Panc1 (cell line): ENCODE results near the gene TMCO1. TPM values are rescaled to one million over a fixed set of nuclear protein-coding genes. Genes with fewer than 3 reads are reported as not detected.

Source experiments
- ATAC-seq: fragments of 200-7000 bp; cut with Tn5 transposase; 2 replicates; pipeline ENCODE4 v1.9.1; 2020; ENCODE audit warnings: mild to moderate bottlenecking, moderate library complexity
- BruUV-seq: library from RNA; stranded (reverse); fragments of 400-500 nt; replicated peaks from 2 replicates; lab custom pipeline; 2021; lab: Mats Ljungman, UMichigan
- CTCF ChIA-PET: fragments of 300-600 bp; sonication (Branson Sonifier 250); formaldehyde crosslinking; loops from one replicate; lab custom pipeline; 2022; ENCODE audit warnings: antibody characterized with exemption; lab: Charles Lee
- POLR2A ChIA-PET: fragments of 300-600 bp; sonication (Branson Sonifier 250); formaldehyde crosslinking; loops from one replicate; lab custom pipeline; 2022; ENCODE audit warnings: antibody characterized with exemption; lab: Charles Lee
- DNase-seq: peaks from one replicate; pipeline ENCODE4 v3.0.0-alpha.2; 2010; ENCODE audit warnings: low read depth, low spot score
- H3K27ac ChIP-seq: 2 replicates; pipeline ENCODE4 v1.5.1; 2011; ENCODE audit warnings: mild to moderate bottlenecking, low read length, inconsistent platforms
- H3K27me3 ChIP-seq: fragments of 200-500 bp; sonication (Bioruptor generic); 2 replicates; pipeline ENCODE4 v1.6.0; 2014; ENCODE audit warnings: low read length, inconsistent platforms; ENCODE audit not compliant: control insufficient read depth, insufficient read depth
- H3K36me3 ChIP-seq: fragments of 200-500 bp; sonication (Bioruptor generic); 2 replicates; pipeline ENCODE4 v1.5.1; 2014; ENCODE audit warnings: inconsistent platforms, mild to moderate bottlenecking, low read length, moderate library complexity; ENCODE audit not compliant: control insufficient read depth, insufficient read depth
- H3K4me1 ChIP-seq: 2 replicates; pipeline ENCODE4 v1.5.1; 2011; ENCODE audit warnings: inconsistent platforms, mild to moderate bottlenecking, low read length, moderate library complexity; ENCODE audit not compliant: control insufficient read depth, insufficient read depth
- H3K4me3 ChIP-seq, 2 experiments: 2 replicates each; pipeline ENCODE4 v1.5.1; 2011 to 2012; ENCODE audit warnings: low read depth in 2 of 2, low read length in 2 of 2, mild to moderate bottlenecking in 2 of 2, inconsistent platforms in 1 of 2, moderate library complexity in 1 of 2
- H3K9me3 ChIP-seq: fragments of 200-500 bp; sonication (Bioruptor generic); 2 replicates; pipeline ENCODE4 v1.5.1; 2014; ENCODE audit warnings: low read depth, mild to moderate bottlenecking, inconsistent platforms, low read length, moderate library complexity; ENCODE audit not compliant: control insufficient read depth, insufficient read depth
- CTCF ChIP-seq: fragments of 450-650 bp; IDR thresholded peaks from 2 replicates; pipeline ENCODE4 v1.5.1; 2017; ENCODE audit warnings: mild to moderate bottlenecking
- POLR2AphosphoS5 ChIP-seq: IDR thresholded peaks from 2 replicates; pipeline ENCODE4 v1.6.1; 2012; ENCODE audit warnings: mild to moderate bottlenecking, low read depth, low read length, moderate library complexity
- REST ChIP-seq, 2 experiments: IDR thresholded peaks; 2 replicates each; pipeline ENCODE4 v1.6.1; 2011 to 2012; ENCODE audit warnings: low read depth in 2 of 2, control low read depth in 1 of 2, low read length in 1 of 2, mild to moderate bottlenecking in 1 of 2, moderate library complexity in 1 of 2; ENCODE audit not compliant: insufficient read depth in 1 of 2
- SIN3A ChIP-seq: IDR thresholded peaks from 2 replicates; pipeline ENCODE4 v1.6.1; 2012; ENCODE audit warnings: low read depth, mild to moderate bottlenecking, low read length, moderate library complexity, borderline replicate concordance; ENCODE audit not compliant: insufficient read depth
- TCF7L2 ChIP-seq: IDR thresholded peaks from 2 replicates; pipeline ENCODE4 v1.6.1; 2011; ENCODE audit warnings: mild to moderate bottlenecking, low read depth, low read length, inconsistent platforms
- in situ Hi-C: cut with HindIII; loops from 2 replicates; pipeline ENCODE4 v1.10.0; 2016; ENCODE audit warnings: low sequenced_read_pairs, low pct_unique_long_range_greater_than_20kb
- intact Hi-C: fragments of 100-400 bp; cut with micrococcal nuclease; formaldehyde crosslinking; loops from one replicate; pipeline ENCODE4 v1.10.0; 2022; ENCODE audit not compliant: unreplicated experiment
- total RNA-seq: library from RNA; stranded (reverse); gene quantifications from one replicate; pipeline ENCODE4 v1.2.1, GENCODE V29; 2021; ENCODE audit not compliant: unreplicated experiment

TMCO1 gene
- total RNA-seq, 1 experiment from 2014 or later, result 103 TPM

GRCh38 chr1:165678509-165678908 lies 90.2 kb downstream of the TMCO1 start:
- H3K27ac ChIP-seq, result no peak overlapping the region
- POLR2A ChIA-PET, result no interaction called here
- BruUV-seq, result no TSS peak

More at GRCh38 chr1:165678509-165678908, 90.2 kb downstream of the TMCO1 start:
- Histone ChIP-seq H3K9me3 (no peaks in the 10 kb centered on the region), H3K4me3 (no peak overlapping the region), H3K36me3 (peaks cover 2% of the 10 kb centered on the region; the same call in 1 of the 2 replicates), H3K27me3 (no peaks in the 10 kb centered on the region), H3K4me1 (no peaks in the 10 kb centered on the region)
- intact Hi-C loops, result no loop called here
- in situ Hi-C loops, result no loop called here
- ATAC-seq (no peak), DNase-seq (no peak)
- no peak for TF ChIP-seq POLR2AphosphoS5
- no peak for TF ChIP-seq TCF7L2
- TF ChIP-seq REST (IDR thresholded peaks at IDR 0.05; ENCODE audit: insufficient read depth in 1 of 2, low read depth in 2 of 2, low read length in 1 of 2), result no peak
- TF ChIP-seq CTCF, result no peak
- TF ChIP-seq SIN3A, result no peak
- CTCF ChIA-PET, result no interaction called here

Other genes starting within 250 kb of the TMCO1 start
- gene LRRC52, start 224.9 kb downstream of the TMCO1 start, total RNA-seq, result not detected
- 103 TPM for gene MGST3, start 137.6 kb downstream of the TMCO1 start, total RNA-seq
- gene ALDH9A1, start 70.3 kb downstream of the TMCO1 start, total RNA-seq, result 30.3 TPM
- gene UCK2, start 58.7 kb upstream of the TMCO1 start, total RNA-seq, result 91.2 TPM